Activated T-cell treated with anti-CD3 and anti-CD28 coated beads for 48 hours (primary cell): ENCODE results near the gene ZNF8.
"Not testable (repeated sequence)": the region's sequence is repeated elsewhere in the genome, so short reads cannot be mapped to it uniquely, and the experiment has no call there.

Experiments used
- DNase-seq: peaks from one replicate; pipeline ENCODE4 v3.0.0-alpha.2; 2020; ENCODE audit warnings: low read depth

Gene ZNF8

GRCh38 chr19:58296104-58296503 lies 17.3 kb downstream of the ZNF8 start:
- no peak for DNase-seq

GRCh38 chr19:58300620-58301019 lies 21.9 kb downstream of the ZNF8 start:
- no peak for DNase-seq

GRCh38 chr19:58304255-58304654 lies 25.5 kb downstream of the ZNF8 start:
- no peak for DNase-seq

GRCh38 chr19:58304748-58305064 lies 26.0 kb downstream of the ZNF8 start:
- DNase-seq, result no peak

GRCh38 chr19:58305065-58305931 lies 26.5 kb downstream of the ZNF8 start, which contains the start of gene ERVK3-1:
Gene ERVK3-1 (plus strand): TSS chr19:58305377. CDS start chr19:58312169, 6,792 bp downstream.
- DNase-seq, result peak; percentile 92

- DNase-seq, result no peak
Measured at GRCh38 chr19:58305932-58306323, 27.2 kb downstream of the ZNF8 start.

- no peak for DNase-seq
Measured at GRCh38 chr19:58307736-58308135, 29.0 kb downstream of the ZNF8 start.

- DNase-seq, result not testable (repeated sequence)
Measured at GRCh38 chr19:58310685-58311084, 31.9 kb downstream of the ZNF8 start.

- DNase-seq, result no peak
Measured at GRCh38 chr19:58311345-58311865, 32.6 kb downstream of the ZNF8 start.

GRCh38 chr19:58315580-58315979 lies 36.8 kb downstream of the ZNF8 start:
- no peak for DNase-seq

- no peak for DNase-seq
Measured at GRCh38 chr19:58317476-58318072, 38.8 kb downstream of the ZNF8 start.

- no peak for DNase-seq
Measured at GRCh38 chr19:58318297-58318696, 39.5 kb downstream of the ZNF8 start.

GRCh38 chr19:58319241-58319640 lies 40.5 kb downstream of the ZNF8 start:
- DNase-seq, result no peak

GRCh38 chr19:58325311-58326022 lies 46.7 kb downstream of the ZNF8 start:
- DNase-seq, result peak; percentile 12

- DNase-seq, result no peak
Measured at GRCh38 chr19:58326501-58326913, 47.8 kb downstream of the ZNF8 start.

- peak; percentile 87 for DNase-seq
Measured at GRCh38 chr19:58326914-58327726, 48.4 kb downstream of the ZNF8 start, which contains the start of gene ZSCAN22. Gene ZSCAN22 (plus strand): TSS chr19:58326994. CDS start chr19:58334803, 7,809 bp downstream.

GRCh38 chr19:58328999-58329398 lies 50.2 kb downstream of the ZNF8 start:
- no peak for DNase-seq

- no peak for DNase-seq
Measured at GRCh38 chr19:58330458-58330857, 51.7 kb downstream of the ZNF8 start.

GRCh38 chr19:58332697-58333096 lies 53.9 kb downstream of the ZNF8 start:
- no peak for DNase-seq

GRCh38 chr19:58334691-58335249 lies 56.0 kb downstream of the ZNF8 start:
- no peak for DNase-seq

- DNase-seq, result no peak
Measured at GRCh38 chr19:58335630-58336029, 56.9 kb downstream of the ZNF8 start.
